GM23338 (cell line): ENCODE measurements around the gene DLG2. TPM values are rescaled to one million over a fixed set of nuclear protein-coding genes. Genes with fewer than 3 reads are reported as not detected.

Experiments
- ATAC-seq: fragments of 200-7000 bp; cut with Tn5 transposase; 3 replicates; pipeline ENCODE4 v1.9.1; 2020
- DNase-seq: peaks from one replicate; pipeline ENCODE4 v3.0.0-alpha.2; 2015; ENCODE audit warnings: low spot score
- H2AFZ ChIP-seq: fragments of 200-600 bp; sonication (generic); 2 replicates; pipeline ENCODE4 v1.8.0; 2016; ENCODE audit warnings: antibody characterized with exemption, mild to moderate bottlenecking, moderate library complexity
- H3F3A ChIP-seq: fragments of 200-600 bp; sonication (generic); replicated peaks from 2 replicates; pipeline ENCODE4 v1.8.0; 2017; ENCODE audit warnings: antibody characterized with exemption, mixed run types, low read depth
- H3K27ac ChIP-seq: fragments of 200-600 bp; sonication (generic); 2 replicates; pipeline ENCODE4 v1.6.1; 2016; ENCODE audit warnings: low read depth
- H3K27me3 ChIP-seq: fragments of 200-600 bp; sonication (generic); 2 replicates; pipeline ENCODE4 v1.8.0; 2016; ENCODE audit warnings: mild to moderate bottlenecking, mixed run types, moderate library complexity; ENCODE audit not compliant: insufficient read depth
- H3K36me3 ChIP-seq: fragments of 200-600 bp; sonication (generic); 2 replicates; pipeline ENCODE4 v1.8.0; 2016; ENCODE audit warnings: mild to moderate bottlenecking; ENCODE audit not compliant: insufficient read depth
- H3K4me1 ChIP-seq: fragments of 200-600 bp; sonication (generic); 2 replicates; pipeline ENCODE4 v1.8.0; 2016; ENCODE audit warnings: mild to moderate bottlenecking, moderate library complexity; ENCODE audit not compliant: insufficient read depth
- H3K4me2 ChIP-seq: fragments of 200-600 bp; sonication (generic); 2 replicates; pipeline ENCODE4 v1.7.1; 2017; ENCODE audit warnings: mixed run types
- H3K4me3 ChIP-seq: fragments of 200-600 bp; sonication (generic); 2 replicates; pipeline ENCODE4 v1.6.1; 2016; ENCODE audit warnings: mixed run types
- H3K79me2 ChIP-seq: fragments of 200-600 bp; sonication (generic); replicated peaks from 2 replicates; pipeline ENCODE4 v1.8.0; 2017; ENCODE audit warnings: mild to moderate bottlenecking; ENCODE audit not compliant: insufficient read depth
- H3K9me2 ChIP-seq: fragments of 200-600 bp; sonication (generic); 2 replicates; pipeline ENCODE4 v1.8.0; 2017; ENCODE audit not compliant: insufficient read depth
- H4K20me1 ChIP-seq: fragments of 200-600 bp; sonication (generic); replicated peaks from 2 replicates; pipeline ENCODE4 v1.8.0; 2017; ENCODE audit warnings: mild to moderate bottlenecking; ENCODE audit not compliant: insufficient read depth
- H3K27ac Mint-ChIP-seq: 2 replicates; pipeline ENCODE4 v1.8.0; 2020; ENCODE audit warnings: inconsistent platforms, mild to moderate bottlenecking, moderate library complexity, mixed read lengths
- H3K27me3 Mint-ChIP-seq: 3 replicates; pipeline ENCODE4 v1.8.0; 2022; ENCODE audit warnings: low read depth, mild to moderate bottlenecking, moderate library complexity, mixed read lengths, inconsistent platforms; ENCODE audit not compliant: insufficient read depth, poor library complexity
- H3K36me3 Mint-ChIP-seq: 3 replicates; pipeline ENCODE4 v1.8.0; 2021; ENCODE audit warnings: low read depth, mild to moderate bottlenecking, inconsistent platforms, moderate library complexity, mixed read lengths
- H3K4me1 Mint-ChIP-seq: 3 replicates; pipeline ENCODE4 v1.8.0; 2020; ENCODE audit warnings: mild to moderate bottlenecking, inconsistent platforms, mixed read lengths
- H3K4me3 Mint-ChIP-seq: 3 replicates; pipeline ENCODE4 v1.8.0; 2021; ENCODE audit warnings: moderate library complexity, mild to moderate bottlenecking, inconsistent platforms, mixed read lengths
- H3K9me3 Mint-ChIP-seq: 3 replicates; pipeline ENCODE4 v1.8.0; 2020; ENCODE audit warnings: moderate library complexity, mild to moderate bottlenecking, inconsistent platforms, mixed read lengths
- CREB1 ChIP-seq: fragments of 250-450 bp; sonication (Bioruptor Pico); IDR thresholded peaks from 2 replicates; pipeline ENCODE4 v1.5.0; 2020; ENCODE audit warnings: low read depth, mild to moderate bottlenecking, moderate library complexity
- CTCF ChIP-seq, 2 experiments: fragments of 200-600 bp in 1 of 2; sonication (generic) in 1 of 2; conservative IDR thresholded peaks; 2 replicates each; pipeline versions ENCODE4 v1.5.1 to v1.6.1; 2016 to 2017; ENCODE audit warnings: antibody characterized with exemption in 2 of 2, low read depth in 2 of 2, mild to moderate bottlenecking in 2 of 2, moderate library complexity in 1 of 2
- EZH2 ChIP-seq: fragments of 200-600 bp; sonication (generic); IDR thresholded peaks from one replicate; pipeline ENCODE4 v1.8.0; 2017; ENCODE audit warnings: antibody characterized with exemption, mild to moderate bottlenecking, low read depth; ENCODE audit not compliant: unreplicated experiment
- JUNB ChIP-seq: IDR thresholded peaks from one replicate; pipeline ENCODE4 v1.6.1; 2016; ENCODE audit warnings: antibody characterized with exemption; ENCODE audit not compliant: unreplicated experiment
- NANOG ChIP-seq: IDR thresholded peaks from 2 replicates; pipeline ENCODE4 v1.6.1; 2016; ENCODE audit warnings: antibody characterized with exemption, borderline replicate concordance
- POLR2AphosphoS5 ChIP-seq: IDR thresholded peaks from 2 replicates; pipeline ENCODE4 v1.6.1; 2016; ENCODE audit warnings: antibody characterized with exemption, low read depth
- STAT1 ChIP-seq: IDR thresholded peaks from one replicate; pipeline ENCODE4 v1.6.1; 2016; ENCODE audit warnings: antibody characterized with exemption; ENCODE audit not compliant: unreplicated experiment
- ZNF114 ChIP-seq: fragments of 250-450 bp; sonication (Bioruptor Pico); IDR thresholded peaks from 2 replicates; pipeline ENCODE4 v1.5.0; 2020; ENCODE audit warnings: mild to moderate bottlenecking, moderate library complexity
- ZNF331 ChIP-seq: fragments of 250-450 bp; sonication (Bioruptor Pico); IDR thresholded peaks from 2 replicates; pipeline ENCODE4 v1.5.0; 2020; ENCODE audit warnings: low read depth, mild to moderate bottlenecking, moderate library complexity
- polyA plus RNA-seq: library from polyadenylated mRNA; unstranded; fragments of >200 nt; fragmentation: Nextera tagmentation; extraction: Ambion mirVana; gene quantifications from 2 replicates; pipeline ENCODE4 v1.2.1, GENCODE V29; 2016
- total RNA-seq: library from RNA; depleted of rRNA; stranded (reverse); fragments of >200 nt; shearing (Covaris generic); gene quantifications from 2 replicates; pipeline ENCODE4 v1.2.3, GENCODE V29; 2014
- TF ChIP-seq, protein P1 (sequence below): fragments of 250-450 bp; sonication (Bioruptor Pico); IDR thresholded peaks from 2 replicates; pipeline ENCODE4 v1.5.0; 2020; ENCODE audit warnings: mild to moderate bottlenecking, moderate library complexity

The DLG2 gene
- total and polyA plus RNA-seq, 2 experiments from 2014 or later = 19.8 to 21.5 TPM

DNA sequence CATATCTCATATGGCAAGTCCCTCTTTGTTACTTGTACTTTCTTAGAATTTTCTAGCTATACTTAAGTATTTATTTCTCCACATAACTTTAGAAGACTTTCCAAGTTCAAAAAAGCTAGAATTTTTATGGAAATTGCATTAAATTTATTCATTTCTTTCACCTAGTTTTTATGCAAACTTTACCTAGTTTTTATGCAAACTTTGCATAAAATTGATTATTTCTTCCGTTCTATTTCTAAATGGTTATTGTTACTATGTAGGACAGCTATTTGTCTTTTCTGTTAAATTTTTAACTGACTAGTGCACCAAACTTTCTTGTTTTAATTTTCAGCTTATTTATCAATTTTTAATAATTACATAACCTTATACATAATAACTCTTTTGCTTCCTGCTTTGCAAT, 41.0 kb upstream of the DLG2 start (continued):
- no peak for TF ChIP-seq STAT1
- TF ChIP-seq CTCF (conservative IDR thresholded peaks at IDR 0.05; ENCODE audit: low read depth in 2 of 2) = no peak

GRCh38 chr11:85666687-85667086, 39.5 kb upstream of the DLG2 start:
- H3K4me1 ChIP-seq = 0 out of 2 replicates have a peak, but pooled peaks cover 3% of the 10 kb centered on the region
- H3K4me3 Mint-ChIP-seq = no peak overlapping the region
- peaks cover 16% of the 10 kb centered on the region for H3K27me3 Mint-ChIP-seq
- H3K36me3 ChIP-seq = peaks cover 4% of the 10 kb centered on the region; the same call in 1 of the 2 replicates
- H3K9me3 Mint-ChIP-seq = peaks cover 12% of the 10 kb centered on the region; the same call in 2 of the 3 replicates
- peaks cover 9% of the 10 kb centered on the region; the same call in 2 of the 3 replicates for H3K4me1 Mint-ChIP-seq
- no peak overlapping the region for H3K27ac ChIP-seq
- no peak overlapping the region for H3K4me2 ChIP-seq
- TF ChIP-seq POLR2AphosphoS5 (no peak), JUNB (no peak), NANOG (no peak), EZH2 (no peak), ZNF331 (CRISPR knock-in tag) (no peak), ZNF114 (no peak), CREB1 (no peak)
- TF ChIP-seq, protein P1, sequence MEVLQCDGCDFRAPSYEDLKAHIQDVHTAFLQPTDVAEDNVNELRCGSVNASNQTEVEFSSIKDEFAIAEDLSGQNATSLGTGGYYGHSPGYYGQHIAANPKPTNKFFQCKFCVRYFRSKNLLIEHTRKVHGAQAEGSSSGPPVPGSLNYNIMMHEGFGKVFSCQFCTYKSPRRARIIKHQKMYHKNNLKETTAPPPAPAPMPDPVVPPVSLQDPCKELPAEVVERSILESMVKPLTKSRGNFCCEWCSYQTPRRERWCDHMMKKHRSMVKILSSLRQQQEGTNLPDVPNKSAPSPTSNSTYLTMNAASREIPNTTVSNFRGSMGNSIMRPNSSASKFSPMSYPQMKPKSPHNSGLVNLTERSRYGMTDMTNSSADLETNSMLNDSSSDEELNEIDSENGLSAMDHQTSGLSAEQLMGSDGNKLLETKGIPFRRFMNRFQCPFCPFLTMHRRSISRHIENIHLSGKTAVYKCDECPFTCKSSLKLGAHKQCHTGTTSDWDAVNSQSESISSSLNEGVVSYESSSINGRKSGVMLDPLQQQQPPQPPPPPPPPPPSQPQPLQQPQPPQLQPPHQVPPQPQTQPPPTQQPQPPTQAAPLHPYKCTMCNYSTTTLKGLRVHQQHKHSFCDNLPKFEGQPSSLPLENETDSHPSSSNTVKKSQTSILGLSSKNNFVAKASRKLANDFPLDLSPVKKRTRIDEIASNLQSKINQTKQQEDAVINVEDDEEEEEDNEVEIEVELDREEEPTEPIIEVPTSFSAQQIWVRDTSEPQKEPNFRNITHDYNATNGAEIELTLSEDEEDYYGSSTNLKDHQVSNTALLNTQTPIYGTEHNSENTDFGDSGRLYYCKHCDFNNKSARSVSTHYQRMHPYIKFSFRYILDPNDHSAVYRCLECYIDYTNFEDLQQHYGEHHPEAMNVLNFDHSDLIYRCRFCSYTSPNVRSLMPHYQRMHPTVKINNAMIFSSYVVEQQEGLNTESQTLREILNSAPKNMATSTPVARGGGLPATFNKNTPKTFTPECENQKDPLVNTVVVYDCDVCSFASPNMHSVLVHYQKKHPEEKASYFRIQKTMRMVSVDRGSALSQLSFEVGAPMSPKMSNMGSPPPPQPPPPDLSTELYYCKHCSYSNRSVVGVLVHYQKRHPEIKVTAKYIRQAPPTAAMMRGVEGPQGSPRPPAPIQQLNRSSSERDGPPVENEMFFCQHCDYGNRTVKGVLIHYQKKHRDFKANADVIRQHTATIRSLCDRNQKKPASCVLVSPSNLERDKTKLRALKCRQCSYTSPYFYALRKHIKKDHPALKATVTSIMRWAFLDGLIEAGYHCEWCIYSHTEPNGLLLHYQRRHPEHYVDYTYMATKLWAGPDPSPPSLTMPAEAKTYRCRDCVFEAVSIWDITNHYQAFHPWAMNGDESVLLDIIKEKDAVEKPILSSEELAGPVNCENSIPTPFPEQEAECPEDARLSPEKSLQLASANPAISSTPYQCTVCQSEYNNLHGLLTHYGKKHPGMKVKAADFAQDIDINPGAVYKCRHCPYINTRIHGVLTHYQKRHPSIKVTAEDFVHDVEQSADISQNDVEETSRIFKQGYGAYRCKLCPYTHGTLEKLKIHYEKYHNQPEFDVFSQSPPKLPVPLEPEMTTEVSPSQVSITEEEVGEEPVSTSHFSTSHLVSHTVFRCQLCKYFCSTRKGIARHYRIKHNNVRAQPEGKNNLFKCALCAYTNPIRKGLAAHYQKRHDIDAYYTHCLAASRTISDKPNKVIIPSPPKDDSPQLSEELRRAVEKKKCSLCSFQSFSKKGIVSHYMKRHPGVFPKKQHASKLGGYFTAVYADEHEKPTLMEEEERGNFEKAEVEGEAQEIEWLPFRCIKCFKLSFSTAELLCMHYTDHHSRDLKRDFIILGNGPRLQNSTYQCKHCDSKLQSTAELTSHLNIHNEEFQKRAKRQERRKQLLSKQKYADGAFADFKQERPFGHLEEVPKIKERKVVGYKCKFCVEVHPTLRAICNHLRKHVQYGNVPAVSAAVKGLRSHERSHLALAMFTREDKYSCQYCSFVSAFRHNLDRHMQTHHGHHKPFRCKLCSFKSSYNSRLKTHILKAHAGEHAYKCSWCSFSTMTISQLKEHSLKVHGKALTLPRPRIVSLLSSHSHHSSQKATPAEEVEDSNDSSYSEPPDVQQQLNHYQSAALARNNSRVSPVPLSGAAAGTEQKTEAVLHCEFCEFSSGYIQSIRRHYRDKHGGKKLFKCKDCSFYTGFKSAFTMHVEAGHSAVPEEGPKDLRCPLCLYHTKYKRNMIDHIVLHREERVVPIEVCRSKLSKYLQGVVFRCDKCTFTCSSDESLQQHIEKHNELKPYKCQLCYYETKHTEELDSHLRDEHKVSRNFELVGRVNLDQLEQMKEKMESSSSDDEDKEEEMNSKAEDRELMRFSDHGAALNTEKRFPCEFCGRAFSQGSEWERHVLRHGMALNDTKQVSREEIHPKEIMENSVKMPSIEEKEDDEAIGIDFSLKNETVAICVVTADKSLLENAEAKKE (CRISPR knock-in tag) = no peak
- peaks cover 30% of the 10 kb centered on the region for H3K79me2 ChIP-seq
- H3K36me3 Mint-ChIP-seq = peaks cover 22% of the 10 kb centered on the region
- H3K27me3 ChIP-seq = peaks cover 7% of the 10 kb centered on the region; the same call in 1 of the 2 replicates
- H3K27ac Mint-ChIP-seq = no peak overlapping the region
- DNase-seq = no peak
- H3K4me3 ChIP-seq = no peak overlapping the region
- no peak overlapping the region for H2AFZ ChIP-seq
- H3K9me2 ChIP-seq = no peaks in the 10 kb centered on the region
- no peak for ATAC-seq
- H4K20me1 ChIP-seq = peaks cover 17% of the 10 kb centered on the region
- no peaks in the 10 kb centered on the region for H3F3A ChIP-seq
